ENCODE data around the gene TAF1A.
"Not testable (repeated sequence)": the region's sequence is repeated elsewhere in the genome, so short reads cannot be mapped to it uniquely, and the experiment has no call there.

Gene TAF1A

GRCh38 chr1:222589462-222590302 is at the start of gene TAF1A:
TSS of gene TAF1A (minus strand) at chr1:222589933.
- peak; percentile 84 for DNase-seq

- no peak for DNase-seq
These were observed 44.7 kb upstream of the TAF1A start for GRCh38 chr1:222634180-222635013.

GRCh38 chr1:222632749-222633148 is 43.0 kb upstream of the TAF1A start:
- no peak for DNase-seq

GRCh38 chr1:222631611-222632208 is 42.0 kb upstream of the TAF1A start:
- DNase-seq = no peak

- no peak for DNase-seq
These were observed 40.3 kb upstream of the TAF1A start for GRCh38 chr1:222629921-222630535.

- DNase-seq = no peak
These were observed 37.5 kb upstream of the TAF1A start for GRCh38 chr1:222627232-222627631.

GRCh38 chr1:222624214-222624613 is 34.5 kb upstream of the TAF1A start:
- no peak for DNase-seq

- no peak for DNase-seq
These were observed 33.7 kb upstream of the TAF1A start for GRCh38 chr1:222623458-222623857.

- DNase-seq = no peak
These were observed 33.0 kb upstream of the TAF1A start for GRCh38 chr1:222622765-222623164.

- DNase-seq = no peak
These were observed 30.8 kb upstream of the TAF1A start for GRCh38 chr1:222620566-222620965.

- DNase-seq = no peak
These were observed 29.3 kb upstream of the TAF1A start for GRCh38 chr1:222618880-222619596.

GRCh38 chr1:222618001-222618879 is 28.5 kb upstream of the TAF1A start, which contains the start of gene MIA3:
TSS of gene MIA3 (plus strand) at chr1:222618097. CDS start at chr1:222618111, 14 bp downstream.
- peak; percentile 74 for DNase-seq

- peak; percentile 85 for DNase-seq
These were observed 27.7 kb upstream of the TAF1A start for GRCh38 chr1:222617367-222617951.

- no peak for DNase-seq
These were observed 26.8 kb upstream of the TAF1A start for GRCh38 chr1:222616525-222616924.

- no peak for DNase-seq
These were observed 23.9 kb upstream of the TAF1A start for GRCh38 chr1:222613627-222614026.

- DNase-seq = no peak
These were observed 21.0 kb upstream of the TAF1A start for GRCh38 chr1:222610728-222611127.

GRCh38 chr1:222609111-222609510 is 19.4 kb upstream of the TAF1A start:
- DNase-seq = not testable (repeated sequence)

GRCh38 chr1:222606757-222607156 is 17.0 kb upstream of the TAF1A start:
- DNase-seq = no peak

- no peak for DNase-seq
These were observed 11.5 kb upstream of the TAF1A start for GRCh38 chr1:222601257-222601656.

GRCh38 chr1:222600281-222600680 is 10.5 kb upstream of the TAF1A start:
- no peak for DNase-seq

- DNase-seq = no peak
These were observed 7.0 kb upstream of the TAF1A start for GRCh38 chr1:222596696-222597095.

Measured in stimulated activated CD4-positive, alpha-beta T cell treated with anti-CD3 and anti-CD28 coated beads, Interleukin-4, amount 100 ng/mL, for 1 hour (primary cell).